Ovary (tissue), 3 donors: ENCODE results near the gene TM4SF20.

Source experiments
- CTCF ChIP-seq, 3 donors: fragments of 450-650 bp in 2 of 3; fragments of 200-600 bp in 1 of 3; IDR thresholded peaks; one replicate each; pipeline versions ENCODE4 v1.5.1 to v1.8.0; 2016 to 2022; ENCODE audit warnings: antibody characterized with exemption in 3 of 3, mild to moderate bottlenecking in 1 of 3
- EP300 ChIP-seq: sonication (generic); formaldehyde crosslinking; IDR thresholded peaks from one replicate; pipeline ENCODE4 v1.6.1; 2017; ENCODE audit warnings: antibody characterized with exemption
- POLR2A ChIP-seq: fragments of 450-650 bp; IDR thresholded peaks from one replicate; pipeline ENCODE4 v1.6.1; 2017; ENCODE audit warnings: antibody characterized with exemption, mild to moderate bottlenecking, moderate library complexity
- donor health status: DM: no; HTN: no; CAD: no.

GRCh38 chr2:227404585-227405271, 25.6 kb upstream of the TM4SF20 start:
- TF ChIP-seq POLR2A (no peak), CTCF (IDR thresholded peaks at IDR 0.05) (no peak), EP300 (no peak)
